ES-I3 (cell line): ENCODE data around the gene SNX2.

Experiments used
- H3K36me3 ChIP-seq: 2 replicates; pipeline ENCODE4 v1.6.1; 2013; ENCODE audit warnings: mild to moderate bottlenecking, low read length, control low read depth, moderate library complexity; ENCODE audit not compliant: insufficient read depth
- H3K4me1 ChIP-seq: 2 replicates; pipeline ENCODE4 v1.6.1; 2013; ENCODE audit warnings: mild to moderate bottlenecking, control low read depth, low read length; ENCODE audit not compliant: insufficient read depth
- H3K9ac ChIP-seq: 2 replicates; pipeline ENCODE4 v1.6.1; 2013; ENCODE audit warnings: low read depth, mild to moderate bottlenecking, low read length, moderate library complexity
- H3K9me3 ChIP-seq: 2 replicates; pipeline ENCODE4 v1.6.1; 2013; ENCODE audit warnings: mild to moderate bottlenecking, low read length, moderate library complexity; ENCODE audit not compliant: control insufficient read depth, insufficient read depth

Gene SNX2

GRCh38 chr5:122774861-122775549, at the start of gene SNX2:
TSS of gene SNX2 (plus strand) at chr5:122775080. CDS start at chr5:122775104, 24 bp downstream.
- Histone ChIP-seq H3K4me1 (no peaks in the 10 kb centered on the region), H3K9ac (peak within 1 kb of the TSS; percentile 90), H3K36me3 (no peaks in the 10 kb centered on the region), H3K9me3 (no peaks in the 10 kb centered on the region)

- Histone ChIP-seq H3K4me1 (peaks cover 7% of the 10 kb centered on the region; the same call in 1 of the 2 replicates), H3K36me3 (no peaks in the 10 kb centered on the region), H3K9ac (no peak overlapping the region), H3K9me3 (no peaks in the 10 kb centered on the region)
Measured at GRCh38 chr5:122727112-122727541, 47.8 kb upstream of the SNX2 start.

- no peaks in the 10 kb centered on the region for H3K36me3 ChIP-seq
- no peaks in the 10 kb centered on the region for H3K4me1 ChIP-seq
- no peaks in the 10 kb centered on the region for H3K9me3 ChIP-seq
Measured at GRCh38 chr5:122730037-122730436, 44.8 kb upstream of the SNX2 start.

GRCh38 chr5:122730456-122730855, 44.4 kb upstream of the SNX2 start:
- no peaks in the 10 kb centered on the region for H3K9me3 ChIP-seq
- H3K9ac ChIP-seq: no peak overlapping the region
- H3K4me1 ChIP-seq: no peaks in the 10 kb centered on the region
- no peaks in the 10 kb centered on the region for H3K36me3 ChIP-seq

More at GRCh38 chr5:122730037-122730436, 44.8 kb upstream of the SNX2 start:
- no peak overlapping the region for H3K9ac ChIP-seq

- no peaks in the 10 kb centered on the region for H3K36me3 ChIP-seq
- H3K9me3 ChIP-seq: no peaks in the 10 kb centered on the region
- H3K4me1 ChIP-seq: no peaks in the 10 kb centered on the region
- H3K9ac ChIP-seq: no peak overlapping the region
Measured at GRCh38 chr5:122736086-122736845, 38.6 kb upstream of the SNX2 start.

- no peak overlapping the region for H3K9ac ChIP-seq
Measured at GRCh38 chr5:122738088-122738487, 36.8 kb upstream of the SNX2 start.

GRCh38 chr5:122741681-122742080, 33.2 kb upstream of the SNX2 start:
- Histone ChIP-seq H3K9ac (no peak overlapping the region), H3K36me3 (no peaks in the 10 kb centered on the region), H3K9me3 (no peaks in the 10 kb centered on the region)

More at GRCh38 chr5:122738088-122738487, 36.8 kb upstream of the SNX2 start:
- Histone ChIP-seq H3K9me3 (no peaks in the 10 kb centered on the region), H3K4me1 (0 out of 2 replicates have a peak, but pooled peaks cover 5% of the 10 kb centered on the region), H3K36me3 (no peaks in the 10 kb centered on the region)

GRCh38 chr5:122743261-122743660, 31.6 kb upstream of the SNX2 start:
- Histone ChIP-seq H3K36me3 (no peaks in the 10 kb centered on the region), H3K4me1 (peaks cover 9% of the 10 kb centered on the region; the same call in 1 of the 2 replicates), H3K9ac (no peak overlapping the region), H3K9me3 (no peaks in the 10 kb centered on the region)

More at GRCh38 chr5:122741681-122742080, 33.2 kb upstream of the SNX2 start:
- peaks cover 9% of the 10 kb centered on the region; the same call in 1 of the 2 replicates for H3K4me1 ChIP-seq

GRCh38 chr5:122745597-122745996, 29.3 kb upstream of the SNX2 start:
- Histone ChIP-seq H3K4me1 (peaks cover 9% of the 10 kb centered on the region; the same call in 1 of the 2 replicates), H3K36me3 (no peaks in the 10 kb centered on the region), H3K9me3 (no peaks in the 10 kb centered on the region), H3K9ac (no peak overlapping the region)

- Histone ChIP-seq H3K4me1 (peaks cover 6% of the 10 kb centered on the region; the same call in 1 of the 2 replicates), H3K36me3 (no peaks in the 10 kb centered on the region), H3K9ac (no peak overlapping the region), H3K9me3 (no peaks in the 10 kb centered on the region)
Measured at GRCh38 chr5:122749886-122750285, 25.0 kb upstream of the SNX2 start.

- Histone ChIP-seq H3K9ac (peak overlapping the region; percentile 24; the same call in 1 of the 2 replicates), H3K36me3 (no peaks in the 10 kb centered on the region), H3K9me3 (no peaks in the 10 kb centered on the region), H3K4me1 (peaks cover 14% of the 10 kb centered on the region)
Measured at GRCh38 chr5:122751293-122751782, 23.5 kb upstream of the SNX2 start.

- Histone ChIP-seq H3K9ac (no peak overlapping the region), H3K9me3 (no peaks in the 10 kb centered on the region; the same call in 1 of the 2 replicates), H3K4me1 (peaks cover 19% of the 10 kb centered on the region), H3K36me3 (no peaks in the 10 kb centered on the region)
Measured at GRCh38 chr5:122753500-122753899, 21.4 kb upstream of the SNX2 start.

- peaks cover 19% of the 10 kb centered on the region for H3K4me1 ChIP-seq
- no peaks in the 10 kb centered on the region; the same call in 1 of the 2 replicates for H3K9me3 ChIP-seq
- no peaks in the 10 kb centered on the region for H3K36me3 ChIP-seq
- no peak overlapping the region for H3K9ac ChIP-seq
Measured at GRCh38 chr5:122755783-122756182, 19.1 kb upstream of the SNX2 start.

GRCh38 chr5:122756264-122756911, 18.5 kb upstream of the SNX2 start:
- Histone ChIP-seq H3K9me3 (no peaks in the 10 kb centered on the region; the same call in 1 of the 2 replicates), H3K9ac (no peak overlapping the region), H3K4me1 (peaks cover 14% of the 10 kb centered on the region), H3K36me3 (no peaks in the 10 kb centered on the region)
